Activated CD4-positive, alpha-beta memory T cell treated with anti-CD3 and anti-CD28 coated beads for 36 hours (primary cell): ENCODE measurements around the gene XRN1. TPM values are rescaled to one million over a fixed set of nuclear protein-coding genes. Genes with fewer than 3 reads are reported as not detected.
"Not testable (repeated sequence)": the region's sequence is repeated elsewhere in the genome, so short reads cannot be mapped to it uniquely, and the experiment has no call there.

Experiments used
- CTCF ChIA-PET: fragments of 350-600 bp; sonication (Branson Sonifier 250); formaldehyde crosslinking; loops from one replicate; lab custom pipeline; 2021; ENCODE audit warnings: antibody characterized with exemption, inconsistent platforms; lab: Charles Lee
- POLR2A ChIA-PET: fragments of 350-600 bp; sonication (Branson Sonifier 250); formaldehyde crosslinking; loops from one replicate; lab custom pipeline; 2021; ENCODE audit warnings: antibody characterized with exemption; lab: Charles Lee
- DNase-seq: peaks from one replicate; pipeline ENCODE4 v3.0.0-alpha.2; 2020
- H3K27ac Mint-ChIP-seq: one replicate; pipeline ENCODE4 v1.8.0; 2021; ENCODE audit warnings: mixed read lengths
- H3K27me3 Mint-ChIP-seq: one replicate; pipeline ENCODE4 v1.8.0; 2021; ENCODE audit warnings: mixed read lengths
- H3K36me3 Mint-ChIP-seq: one replicate; pipeline ENCODE4 v1.8.0; 2021; ENCODE audit warnings: mixed read lengths
- H3K4me1 Mint-ChIP-seq: one replicate; pipeline ENCODE4 v1.8.0; 2021; ENCODE audit warnings: low read depth, mixed read lengths
- H3K4me3 Mint-ChIP-seq: one replicate; pipeline ENCODE4 v1.8.0; 2021; ENCODE audit warnings: mild to moderate bottlenecking, mixed read lengths
- H3K9me3 Mint-ChIP-seq: one replicate; pipeline ENCODE4 v1.8.0; 2021; ENCODE audit warnings: mixed read lengths
- intact Hi-C: fragments of 100-400 bp; cut with micrococcal nuclease; formaldehyde crosslinking; loops from one replicate; pipeline ENCODE4 v1.15.1; 2023
- total RNA-seq, 2 experiments: library from RNA; stranded (reverse); gene quantifications; one replicate each; pipeline ENCODE4 v1.2.3, GENCODE V29; 2021

XRN1 gene
- total RNA-seq, 2 experiments from 2014 or later = 58.4 to 67.8 TPM

DNA sequence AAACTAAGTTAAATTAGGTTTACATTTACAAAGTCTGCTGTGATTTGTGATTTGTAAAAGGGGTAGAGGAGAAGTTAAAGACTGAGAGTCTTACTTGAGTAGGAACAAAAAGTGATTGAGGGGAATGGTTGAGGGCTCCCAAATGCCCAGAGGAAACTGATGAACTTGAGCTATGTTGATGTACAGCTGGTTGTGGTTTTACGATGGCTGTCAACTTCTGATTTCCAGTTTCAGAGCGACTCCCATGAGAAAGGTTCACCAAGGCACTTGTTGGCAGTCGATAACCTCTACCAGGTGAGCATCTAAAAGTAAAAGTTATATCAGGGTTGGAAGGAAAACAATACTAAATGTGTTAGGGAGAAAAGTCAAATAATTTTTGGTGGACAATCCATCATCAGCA is 91.0 kb downstream of the XRN1 start:
- no peak overlapping the region for H3K27ac Mint-ChIP-seq
- no peaks in the 10 kb centered on the region for H3K4me1 Mint-ChIP-seq
- H3K36me3 Mint-ChIP-seq = peaks cover 55% of the 10 kb centered on the region
- H3K4me3 Mint-ChIP-seq = no peak overlapping the region
- DNase-seq = no peak
- POLR2A ChIA-PET = no interaction called here
- CTCF ChIA-PET = interaction anchor here (0.6 kb wide), 1 partner anchor 247 kb away, joined by 3 read pairs; no protein-coding TSS in a partner anchor
- H3K9me3 Mint-ChIP-seq = no peaks in the 10 kb centered on the region
- H3K27me3 Mint-ChIP-seq = no peaks in the 10 kb centered on the region
- intact Hi-C loops = no loop called here

DNA sequence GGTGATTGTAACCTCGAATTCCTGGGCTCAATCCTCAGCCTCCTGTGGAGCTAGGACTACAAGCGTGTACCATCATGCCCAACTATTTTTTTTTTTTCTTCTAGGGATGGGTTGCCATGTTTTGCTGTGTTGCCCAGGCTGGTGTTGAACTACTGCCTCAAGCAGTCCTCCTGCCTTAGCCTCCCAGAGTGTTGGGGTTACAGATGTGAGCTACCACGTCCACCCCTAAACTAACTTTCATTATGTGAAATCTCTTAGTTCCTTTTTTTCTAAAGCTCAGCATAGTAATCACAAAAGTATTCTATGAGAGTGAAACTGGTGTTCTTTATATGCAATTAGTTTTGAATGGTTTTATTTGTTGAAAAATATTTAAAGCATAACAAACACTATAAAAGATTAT is 92.1 kb downstream of the XRN1 start:
- Mint-ChIP-seq H3K36me3 (peaks cover 50% of the 10 kb centered on the region), H3K9me3 (no peaks in the 10 kb centered on the region), H3K27ac (no peak overlapping the region), H3K4me3 (no peak overlapping the region), H3K4me1 (no peaks in the 10 kb centered on the region), H3K27me3 (no peaks in the 10 kb centered on the region)
- intact Hi-C loops = no loop called here
- POLR2A ChIA-PET = no interaction called here
- CTCF ChIA-PET = no interaction called here
- no peak for DNase-seq

DNA sequence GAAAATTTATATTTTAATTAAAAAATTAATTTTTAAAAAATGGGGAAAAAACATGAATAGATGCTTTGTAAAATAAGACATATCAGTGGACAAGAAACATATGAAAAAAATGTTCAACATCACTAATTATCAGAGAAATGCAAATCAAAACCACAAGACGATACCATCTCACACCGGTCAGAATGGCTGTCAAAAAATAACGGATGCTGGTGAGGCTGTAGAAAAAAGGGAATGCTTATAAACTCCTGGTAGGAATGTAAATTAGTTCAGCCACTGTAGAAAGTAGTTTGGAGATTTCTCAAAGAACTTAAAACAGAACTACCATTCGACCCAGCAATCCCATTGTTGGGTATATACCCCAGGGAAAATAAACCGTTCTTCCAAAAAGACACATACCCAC is 93.8 kb downstream of the XRN1 start:
- ChIA-PET CTCF (no interaction called here), POLR2A (no interaction called here)
- Mint-ChIP-seq H3K36me3 (peaks cover 45% of the 10 kb centered on the region), H3K27me3 (no peaks in the 10 kb centered on the region), H3K4me1 (no peaks in the 10 kb centered on the region), H3K27ac (no peak overlapping the region), H3K9me3 (no peaks in the 10 kb centered on the region), H3K4me3 (no peak overlapping the region)
- no peak for DNase-seq
- intact Hi-C loops = no loop called here

DNA sequence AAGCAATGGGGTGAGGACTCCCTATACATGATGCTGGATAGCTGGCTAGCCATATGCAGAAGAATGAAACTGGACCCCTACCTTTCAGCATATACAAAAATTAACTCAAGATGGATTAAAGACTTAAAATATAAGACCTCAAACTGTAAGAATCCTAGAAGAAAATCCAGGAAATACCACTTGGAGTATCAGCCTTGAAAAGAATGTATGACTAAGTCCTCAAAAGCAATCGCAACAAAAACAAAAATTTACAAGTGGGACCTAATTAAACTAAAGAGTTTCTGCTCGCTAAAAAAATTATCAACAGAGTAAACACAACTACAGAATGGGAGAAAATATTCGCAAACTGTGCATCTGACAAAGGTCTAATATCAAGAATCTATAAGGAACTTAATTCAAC is 94.3 kb downstream of the XRN1 start:
- no peak for DNase-seq
- H3K4me3 Mint-ChIP-seq = no peak overlapping the region
- POLR2A ChIA-PET = no interaction called here
- intact Hi-C loops = no loop called here
- CTCF ChIA-PET = no interaction called here
- H3K9me3 Mint-ChIP-seq = no peaks in the 10 kb centered on the region
- peaks cover 44% of the 10 kb centered on the region for H3K36me3 Mint-ChIP-seq
- no peaks in the 10 kb centered on the region for H3K27me3 Mint-ChIP-seq
- H3K4me1 Mint-ChIP-seq = no peaks in the 10 kb centered on the region
- H3K27ac Mint-ChIP-seq = no peak overlapping the region

DNA sequence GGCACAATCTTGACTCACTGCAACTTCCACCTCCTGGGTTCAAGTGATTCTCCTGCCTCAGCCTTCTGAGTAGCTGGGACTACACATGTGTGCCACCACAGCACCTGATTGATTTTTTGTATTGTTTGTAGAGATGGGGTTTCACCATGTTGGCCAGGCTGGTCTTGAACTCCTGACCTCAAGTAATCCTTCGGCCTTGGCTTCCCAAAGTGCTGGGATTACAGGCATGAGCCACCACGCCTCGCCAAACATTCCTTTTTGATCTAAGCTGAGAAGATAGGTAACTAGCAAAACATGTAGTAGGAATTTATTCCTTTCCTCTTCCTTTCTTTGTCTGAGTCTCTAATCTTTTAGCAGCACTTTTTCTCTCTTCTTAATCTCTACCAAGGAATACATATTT is 95.1 kb downstream of the XRN1 start:
- POLR2A ChIA-PET, H3K4me3 Mint-ChIP-seq, H3K27me3 Mint-ChIP-seq, H3K27ac Mint-ChIP-seq, DNase-seq, CTCF ChIA-PET, H3K9me3 Mint-ChIP-seq, H3K4me1 Mint-ChIP-seq, intact Hi-C loops: not testable (repeated sequence)
- peaks cover 42% of the 10 kb centered on the region for H3K36me3 Mint-ChIP-seq

DNA sequence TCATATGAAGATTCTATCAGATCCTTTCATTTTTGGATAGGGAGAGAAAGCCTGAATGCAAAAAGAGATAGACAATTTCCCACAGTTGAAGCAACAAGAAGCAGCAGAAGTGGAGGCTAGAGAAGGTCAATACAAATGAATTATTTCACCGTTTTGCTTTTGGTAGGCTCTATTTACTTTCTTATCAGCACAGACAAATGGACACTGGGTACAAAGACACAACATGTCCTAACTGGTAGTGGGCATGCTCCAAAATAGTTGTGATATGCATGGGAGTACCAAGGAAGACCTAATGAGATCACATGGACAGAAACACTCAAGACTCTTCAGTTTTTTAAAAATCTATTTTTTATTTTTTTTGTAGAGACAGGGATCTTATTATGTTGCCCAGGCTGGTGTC is 99.4 kb downstream of the XRN1 start:
- Mint-ChIP-seq H3K4me3 (no peak overlapping the region), H3K4me1 (no peaks in the 10 kb centered on the region), H3K9me3 (peaks cover 4% of the 10 kb centered on the region), H3K36me3 (peaks cover 36% of the 10 kb centered on the region), H3K27ac (no peak overlapping the region), H3K27me3 (no peaks in the 10 kb centered on the region)
- DNase-seq = no peak
- ChIA-PET CTCF (no interaction called here), POLR2A (no interaction called here)
- intact Hi-C loops = no loop called here

DNA sequence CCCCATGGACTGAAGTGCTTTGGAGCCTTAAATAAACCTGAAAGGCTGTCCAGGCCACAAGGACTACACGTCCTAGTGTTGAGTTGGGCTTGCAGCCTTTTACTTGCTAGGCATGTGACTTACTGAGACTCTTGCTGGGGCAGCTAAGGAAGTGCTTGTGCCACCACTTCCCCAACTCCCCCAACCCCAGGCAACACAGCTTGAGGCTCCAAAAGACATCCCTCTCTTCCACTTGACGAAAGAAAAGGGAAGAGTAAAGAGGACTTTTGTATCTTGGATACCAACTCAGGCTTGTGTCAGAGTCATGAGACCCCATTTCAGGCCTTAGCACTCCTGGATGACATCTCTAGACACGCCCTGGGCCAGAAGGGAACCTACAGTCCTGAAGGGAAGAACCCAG is 109.8 kb downstream of the XRN1 start:
- CTCF ChIA-PET = no interaction called here
- Mint-ChIP-seq H3K36me3 (peaks cover 56% of the 10 kb centered on the region), H3K4me1 (peaks cover 1% of the 10 kb centered on the region), H3K27ac (no peak overlapping the region), H3K9me3 (peaks cover 15% of the 10 kb centered on the region), H3K27me3 (no peaks in the 10 kb centered on the region), H3K4me3 (no peak overlapping the region)
- POLR2A ChIA-PET = no interaction called here
- intact Hi-C loops = no loop called here
- no peak for DNase-seq

DNA sequence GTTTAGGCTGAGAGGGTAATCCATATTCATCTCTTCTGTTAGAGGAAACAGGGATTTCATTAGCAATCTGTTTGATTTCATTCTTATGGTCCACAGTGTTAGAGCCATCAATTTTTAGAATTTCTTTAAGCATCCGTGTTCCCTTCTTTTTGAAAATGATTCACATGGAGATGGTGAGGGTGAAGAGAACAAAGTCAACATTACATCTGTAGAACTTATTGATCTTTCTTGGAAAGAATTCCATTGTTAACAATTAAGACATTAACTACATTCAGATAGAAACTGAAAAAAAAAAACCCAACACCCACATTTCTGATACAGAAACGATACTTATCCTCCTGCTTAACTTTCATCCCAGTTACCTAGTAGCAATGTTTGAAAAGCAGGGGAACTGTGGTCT is 115.4 kb downstream of the XRN1 start:
- H3K36me3 Mint-ChIP-seq = peaks cover 36% of the 10 kb centered on the region
- no peaks in the 10 kb centered on the region for H3K4me1 Mint-ChIP-seq
- intact Hi-C loops = no loop called here
- no peaks in the 10 kb centered on the region for H3K9me3 Mint-ChIP-seq
- ChIA-PET CTCF (no interaction called here), POLR2A (no interaction called here)
- DNase-seq = no peak
- H3K27ac Mint-ChIP-seq = no peak overlapping the region
- no peak overlapping the region for H3K4me3 Mint-ChIP-seq
- no peaks in the 10 kb centered on the region for H3K27me3 Mint-ChIP-seq

DNA sequence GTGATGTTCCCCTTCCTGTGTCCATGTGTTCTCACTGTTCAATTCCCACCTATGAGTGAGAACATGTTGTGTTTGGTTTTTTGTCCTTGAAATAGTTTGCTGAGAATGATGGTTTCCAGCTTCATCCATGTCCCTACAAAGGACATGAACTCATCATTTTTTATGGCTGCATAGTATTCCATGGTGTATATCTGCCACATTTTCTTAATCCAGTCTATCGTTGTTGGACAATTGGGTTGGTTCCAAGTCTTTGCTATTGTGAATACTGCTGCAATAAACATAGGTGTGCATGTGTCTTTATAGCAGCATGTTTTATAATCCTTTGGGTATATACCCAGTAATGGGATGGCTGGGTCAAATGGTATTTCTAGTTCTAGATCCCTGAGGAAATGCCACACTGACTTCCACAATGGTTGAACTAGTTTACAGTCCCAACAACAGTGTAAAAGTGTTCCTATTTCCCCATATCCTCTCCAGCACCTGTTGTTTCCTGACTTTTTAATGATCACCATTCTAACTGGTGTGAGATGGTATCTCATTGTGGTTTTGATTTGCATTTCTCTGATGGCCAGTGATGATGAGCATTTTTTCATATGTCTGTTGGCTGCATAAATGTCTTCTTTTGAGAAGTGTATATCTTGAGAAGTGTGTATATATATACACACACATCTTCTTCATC is 123.4 kb downstream of the XRN1 start:
- intact Hi-C loops, POLR2A ChIA-PET, H3K4me3 Mint-ChIP-seq, CTCF ChIA-PET, H3K4me1 Mint-ChIP-seq, DNase-seq, H3K27ac Mint-ChIP-seq, H3K27me3 Mint-ChIP-seq: not testable (repeated sequence)
- Mint-ChIP-seq H3K9me3 (peaks cover 10% of the 10 kb centered on the region), H3K36me3 (peaks cover 48% of the 10 kb centered on the region)

DNA sequence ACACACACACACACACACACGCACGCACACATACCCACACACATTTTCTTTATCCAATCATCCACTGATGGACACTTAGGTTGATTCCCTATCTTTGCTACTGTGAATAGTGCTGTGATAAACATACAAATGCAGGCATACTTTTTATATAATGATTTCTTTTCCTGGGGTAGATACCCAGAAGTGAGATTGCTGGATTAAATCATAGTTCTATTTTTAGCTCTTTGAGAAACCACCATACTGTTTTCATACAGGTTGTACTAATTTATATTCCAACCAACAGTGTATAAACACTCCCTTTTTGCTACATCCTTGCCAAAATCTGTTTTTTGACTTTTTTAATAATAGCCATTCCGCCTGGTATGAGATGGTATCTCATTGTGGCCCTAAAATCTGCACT is 127.9 kb downstream of the XRN1 start:
- ChIA-PET POLR2A (no interaction called here), CTCF (no interaction called here)
- peaks cover 3% of the 10 kb centered on the region for H3K4me1 Mint-ChIP-seq
- no peak overlapping the region for H3K27ac Mint-ChIP-seq
- DNase-seq = no peak
- no peaks in the 10 kb centered on the region for H3K27me3 Mint-ChIP-seq
- peaks cover 35% of the 10 kb centered on the region for H3K36me3 Mint-ChIP-seq
- no peak overlapping the region for H3K4me3 Mint-ChIP-seq
- intact Hi-C loops = no loop called here
- H3K9me3 Mint-ChIP-seq = peaks cover 4% of the 10 kb centered on the region

DNA sequence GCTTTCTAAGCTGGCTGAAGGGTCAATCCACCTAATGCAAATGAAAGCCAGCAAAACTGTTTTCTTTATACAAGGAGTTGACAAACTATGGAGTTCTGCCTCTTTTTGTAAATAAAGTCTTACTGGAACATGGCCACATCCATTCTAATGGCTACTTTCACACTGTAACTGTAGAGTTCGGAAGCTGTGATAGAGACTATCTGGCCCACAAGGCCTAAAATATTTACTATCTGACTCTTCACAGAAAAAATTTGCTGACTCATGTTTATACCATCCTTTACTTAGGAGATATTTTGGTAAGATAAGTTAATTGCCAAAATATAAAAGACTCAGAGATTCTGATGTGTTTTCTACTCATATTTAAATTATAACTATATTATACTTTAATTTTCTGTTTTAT is 128.7 kb downstream of the XRN1 start:
- H3K4me3 Mint-ChIP-seq = no peak overlapping the region
- intact Hi-C loops = no loop called here
- H3K36me3 Mint-ChIP-seq = peaks cover 27% of the 10 kb centered on the region
- no peak for DNase-seq
- H3K4me1 Mint-ChIP-seq = peaks cover 3% of the 10 kb centered on the region
- H3K27me3 Mint-ChIP-seq = no peaks in the 10 kb centered on the region
- POLR2A ChIA-PET = no interaction called here
- CTCF ChIA-PET = no interaction called here
- no peaks in the 10 kb centered on the region for H3K9me3 Mint-ChIP-seq
- H3K27ac Mint-ChIP-seq = no peak overlapping the region

DNA sequence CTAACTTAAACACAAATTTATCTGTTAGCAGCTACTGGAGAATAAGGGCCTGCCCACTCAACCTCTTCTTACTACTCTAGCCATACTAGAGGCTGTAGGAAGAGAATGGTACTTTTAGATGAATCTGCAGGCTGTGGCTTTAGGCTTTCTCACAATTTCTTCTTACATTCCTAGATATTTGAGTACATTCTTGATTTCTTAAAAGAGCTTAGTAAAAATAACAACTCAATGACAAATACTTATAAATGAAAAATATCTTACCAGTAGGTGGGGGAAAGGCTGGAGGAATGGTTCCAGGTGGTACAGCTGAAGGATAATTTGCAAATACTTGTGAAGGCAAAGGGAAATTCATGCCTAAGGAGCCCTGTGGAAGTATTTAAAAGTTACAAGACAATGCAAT is 129.5 kb downstream of the XRN1 start:
- no peaks in the 10 kb centered on the region for H3K9me3 Mint-ChIP-seq
- no peak overlapping the region for H3K4me3 Mint-ChIP-seq
- DNase-seq = no peak
- H3K36me3 Mint-ChIP-seq = peaks cover 32% of the 10 kb centered on the region
- H3K27me3 Mint-ChIP-seq = no peaks in the 10 kb centered on the region
- peaks cover 3% of the 10 kb centered on the region for H3K4me1 Mint-ChIP-seq
- intact Hi-C loops = no loop called here
- ChIA-PET CTCF (interaction anchor here (0.7 kb wide), 1 partner anchor 169 kb away, joined by 3 read pairs; no protein-coding TSS in a partner anchor), POLR2A (interaction anchor here (0.6 kb wide), 1 partner anchor 156 kb away, joined by 3 read pairs; no protein-coding TSS in a partner anchor)
- no peak overlapping the region for H3K27ac Mint-ChIP-seq

DNA sequence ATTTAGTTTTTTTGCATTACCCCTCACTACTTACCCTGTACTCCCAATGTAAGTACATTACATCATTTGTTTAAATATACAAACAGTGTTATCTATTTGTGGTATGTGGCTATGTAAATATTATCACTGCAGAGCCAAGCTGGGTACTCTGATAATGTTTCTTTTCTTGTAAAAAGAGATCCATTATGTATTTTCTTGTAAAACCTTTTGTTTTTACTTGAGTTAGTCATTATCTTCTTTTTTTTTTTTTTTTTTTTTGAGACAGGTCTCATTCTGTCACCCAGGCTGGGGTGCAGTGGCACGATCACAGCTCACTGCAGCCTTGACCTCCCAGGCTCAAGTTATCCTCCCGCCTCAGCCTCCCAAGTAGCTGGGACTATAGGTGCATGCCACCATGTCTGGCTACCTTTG is 131.9 kb downstream of the XRN1 start:
- H3K4me3 Mint-ChIP-seq, H3K27me3 Mint-ChIP-seq, intact Hi-C loops, POLR2A ChIA-PET, CTCF ChIA-PET, DNase-seq, H3K9me3 Mint-ChIP-seq, H3K27ac Mint-ChIP-seq, H3K4me1 Mint-ChIP-seq: not testable (repeated sequence)
- H3K36me3 Mint-ChIP-seq = peaks cover 32% of the 10 kb centered on the region
